Hematopoietic multipotent progenitor cell (in vitro differentiated cells): ENCODE data around the gene PCCA. TPM values are rescaled to one million over a fixed set of nuclear protein-coding genes. Genes with fewer than 3 reads are reported as not detected.
A peak's percentile ranks its signal among the peaks of the same experiment; 100 is the strongest.
"Not testable (repeated sequence)": the region's sequence is repeated elsewhere in the genome, so short reads cannot be mapped to it uniquely, and the experiment has no call there.

ENCODE experiments used
- DNase-seq, 3 donors: peaks; one replicate each; pipeline ENCODE4 v3.0.0-alpha.2; 2011 to 2015; ENCODE audit warnings: low read depth in 2 of 3, low spot score in 2 of 3
- total RNA-seq: library from RNA; depleted of rRNA; stranded (reverse); fragments of >200 nt; gene quantifications from one replicate; pipeline ENCODE4 v1.2.3, GENCODE V29; 2012

PCCA gene
- 11.0 TPM for total RNA-seq

- peak; percentile 19 to 72 (median 71) for DNase-seq
Measured at GRCh38 chr13:100088644-100089464, at the start of gene PCCA. PCCA (plus strand) TSS chr13:100089093; CDS start chr13:100089121, 28 bp downstream.

- no peak for DNase-seq
Measured at GRCh38 chr13:100039740-100040139, 49.2 kb upstream of the PCCA start.

GRCh38 chr13:100040196-100040595 is 48.7 kb upstream of the PCCA start:
- no peak for DNase-seq

GRCh38 chr13:100044936-100045335 is 44.0 kb upstream of the PCCA start:
- no peak for DNase-seq

- DNase-seq = no peak
Measured at GRCh38 chr13:100045355-100045754, 43.5 kb upstream of the PCCA start.

GRCh38 chr13:100051070-100051469 is 37.8 kb upstream of the PCCA start:
- DNase-seq = no peak

- no peak for DNase-seq
Measured at GRCh38 chr13:100059827-100060226, 29.1 kb upstream of the PCCA start.

- no peak for DNase-seq
Measured at GRCh38 chr13:100063333-100063732, 25.6 kb upstream of the PCCA start.

GRCh38 chr13:100063906-100064305 is 25.0 kb upstream of the PCCA start:
- DNase-seq = no peak

- no peak for DNase-seq
Measured at GRCh38 chr13:100068133-100068931, 20.6 kb upstream of the PCCA start.

GRCh38 chr13:100069278-100069677 is 19.6 kb upstream of the PCCA start:
- no peak for DNase-seq

GRCh38 chr13:100075700-100076587 is 12.9 kb upstream of the PCCA start:
- DNase-seq = no peak

GRCh38 chr13:100079003-100079402 is 9.9 kb upstream of the PCCA start:
- DNase-seq = not testable (repeated sequence)

- not testable (repeated sequence) for DNase-seq
Measured at GRCh38 chr13:100083401-100083800, 5.5 kb upstream of the PCCA start.

GRCh38 chr13:100088273-100088643 is 635 bp upstream of the PCCA start:
- DNase-seq = no peak

- DNase-seq = peak; percentile 5 to 51 (median 11)
Measured at GRCh38 chr13:100089465-100090032, 656 bp downstream of the PCCA start.

- no peak for DNase-seq
Measured at GRCh38 chr13:100090861-100091260, 2.0 kb downstream of the PCCA start.

- DNase-seq = no peak
Measured at GRCh38 chr13:100091391-100091790, 2.5 kb downstream of the PCCA start.

GRCh38 chr13:100092273-100092672 is 3.4 kb downstream of the PCCA start:
- DNase-seq = not testable (repeated sequence)

GRCh38 chr13:100095498-100095897 is 6.6 kb downstream of the PCCA start:
- no peak for DNase-seq
